C1 segment of cervical spinal cord (tissue), 14 donors: Measurements from ENCODE around the gene SMG9.
"Not testable (repeated sequence)": the region's sequence is repeated elsewhere in the genome, so short reads cannot be mapped to it uniquely, and the experiment has no call there.

Source experiments
- DNase-seq, 14 donors: peaks; one replicate each; lab custom pipeline; 2025; lab: John Stamatoyannopoulos, UW

Gene SMG9

DNA sequence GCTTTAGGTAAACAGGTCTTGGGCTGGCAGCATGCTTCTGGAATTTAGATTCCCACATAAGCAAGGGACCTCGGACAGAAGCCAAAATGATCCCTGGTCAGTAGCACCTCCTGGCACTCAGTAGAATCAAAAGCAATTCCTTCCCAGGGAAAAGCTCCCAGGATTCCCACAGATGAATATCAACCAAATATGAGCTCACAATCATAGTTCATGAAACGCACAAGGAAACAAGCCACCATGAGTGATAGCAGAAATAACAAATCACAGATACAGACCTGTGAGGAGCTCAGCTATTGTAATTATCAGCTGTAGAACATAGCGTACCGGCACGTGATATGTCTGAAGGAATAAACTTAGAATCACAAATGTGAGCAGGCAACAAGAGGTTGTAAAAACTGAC is 63.0 kb downstream of the SMG9 start:
- DNase-seq = no peak

DNA sequence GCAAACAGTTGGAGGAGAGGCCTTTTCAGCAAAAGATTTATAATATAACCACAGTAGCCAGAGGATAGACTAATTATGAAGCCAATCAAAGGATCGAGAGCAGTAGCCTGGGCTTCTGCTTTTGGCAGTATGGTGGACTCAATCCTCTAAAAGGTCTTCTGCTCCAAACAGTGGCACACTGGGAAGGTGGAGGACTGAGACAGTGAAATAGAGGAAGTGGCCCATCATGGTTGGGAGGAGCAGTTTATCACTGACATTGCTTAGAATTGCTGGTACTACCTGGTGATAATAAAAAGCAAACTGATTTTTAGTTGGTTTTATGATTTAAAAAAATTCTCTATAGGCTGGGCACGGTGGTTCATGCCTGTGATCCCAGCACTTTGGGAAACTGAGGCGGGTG is 63.9 kb downstream of the SMG9 start:
- DNase-seq = no peak

DNA sequence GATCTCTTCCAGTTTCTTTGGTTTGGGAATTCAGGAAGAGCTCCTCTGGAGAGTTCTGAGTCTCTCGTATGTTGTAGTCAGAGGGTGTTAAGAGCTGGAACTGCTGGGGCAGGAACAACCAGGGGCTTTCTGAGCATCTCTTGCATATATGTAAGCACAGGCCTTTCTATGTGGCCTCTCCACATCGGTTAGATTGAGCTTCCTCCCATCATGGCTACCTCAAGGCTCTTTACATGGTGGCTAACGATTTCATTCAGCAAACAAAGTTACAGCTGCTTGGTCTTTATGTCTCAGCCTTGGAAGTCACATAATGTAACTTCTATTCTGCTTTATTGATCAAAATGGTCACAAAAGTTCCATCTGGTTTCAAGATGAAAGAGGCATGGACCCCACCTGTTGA is 64.3 kb downstream of the SMG9 start:
- DNase-seq = no peak

DNA sequence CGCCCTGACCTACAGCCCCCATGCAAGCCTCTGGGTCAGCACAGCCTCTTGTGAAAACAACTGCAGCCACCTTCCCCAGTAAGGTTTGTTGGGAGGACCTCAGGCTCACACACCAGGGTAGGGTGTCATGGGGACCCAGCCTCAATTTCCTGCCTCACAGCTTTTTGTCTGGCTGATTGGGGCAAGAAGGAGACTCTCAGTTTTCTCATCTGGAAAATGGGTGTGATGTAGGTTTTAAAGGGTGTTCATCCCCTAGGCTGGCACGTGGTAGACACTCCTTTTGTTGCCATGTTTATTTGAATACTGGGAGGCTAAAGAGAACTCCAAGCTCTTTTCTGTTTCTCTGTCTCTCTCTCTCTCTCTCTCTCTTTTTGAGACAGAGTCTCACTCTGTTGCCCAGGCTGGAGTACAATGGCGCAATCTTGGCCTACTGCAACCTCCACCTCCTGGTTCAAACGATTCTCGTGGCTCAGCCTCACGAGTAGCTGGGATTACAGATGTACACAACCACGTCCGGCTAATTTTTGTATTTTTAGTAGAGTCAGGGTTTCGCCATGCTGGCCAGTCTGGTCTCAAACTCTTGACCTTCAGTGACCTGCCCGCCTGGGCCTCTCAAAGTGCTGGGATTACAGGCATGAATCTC is 66.6 kb downstream of the SMG9 start:
- DNase-seq = no peak

DNA sequence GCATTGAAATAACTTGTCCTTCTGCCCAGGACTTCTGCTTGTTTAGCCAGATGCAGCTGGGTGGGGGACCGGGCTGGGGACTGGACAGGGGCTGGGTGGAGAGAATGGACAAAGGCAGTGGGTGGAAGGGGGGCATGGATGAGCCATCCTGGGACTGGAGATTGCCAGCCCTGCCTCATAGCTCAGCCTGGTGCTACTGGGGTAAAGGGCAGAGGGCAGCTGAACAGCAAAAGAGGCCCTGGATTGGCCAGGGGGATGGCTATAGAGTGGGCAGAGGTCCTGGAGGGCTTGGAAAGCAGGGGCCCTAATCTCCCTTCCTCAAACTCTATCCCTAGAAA is 67.1 kb downstream of the SMG9 start:
- peak in 6 of 14 donors; percentile 3 to 68 (median 20) for DNase-seq

DNA sequence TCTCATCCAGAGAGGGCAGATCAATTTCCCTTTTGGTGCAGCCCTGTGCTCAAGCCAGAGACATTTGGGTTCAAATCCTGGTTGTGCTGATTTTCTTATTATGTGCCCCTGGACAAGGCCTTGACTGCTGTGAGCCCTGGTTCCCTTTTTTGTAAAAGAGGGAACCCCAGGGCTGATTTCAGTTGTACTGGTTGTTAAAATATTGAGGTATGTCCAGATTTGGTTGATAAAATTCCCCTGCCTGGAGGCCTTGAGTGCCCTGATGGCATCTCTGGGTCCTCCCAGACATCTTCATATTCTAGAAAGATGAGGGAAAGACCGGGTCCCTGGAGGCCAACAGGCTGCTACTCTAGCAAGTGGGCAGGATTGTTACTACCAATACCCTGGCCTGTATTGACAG is 70.4 kb downstream of the SMG9 start:
- no peak for DNase-seq

DNA sequence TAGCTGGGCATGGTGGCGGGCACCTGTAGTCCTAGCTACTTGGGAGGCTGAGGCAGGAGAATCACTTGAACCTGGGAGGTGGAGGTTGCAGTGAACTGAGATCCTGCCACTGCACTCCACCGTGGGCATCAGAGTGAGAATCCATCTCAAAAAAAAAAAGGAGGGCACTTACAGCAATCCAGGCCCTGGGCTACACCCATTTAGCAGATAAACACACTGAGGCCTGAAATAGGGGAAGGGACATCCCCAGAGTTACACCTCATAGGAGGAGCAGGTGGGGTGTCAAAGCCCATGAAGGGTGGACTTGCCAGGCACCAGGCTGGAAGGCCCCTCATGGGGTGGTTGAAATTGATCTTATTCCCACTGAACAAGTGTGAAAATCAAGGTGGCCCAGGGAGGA is 70.9 kb downstream of the SMG9 start:
- DNase-seq = no peak

DNA sequence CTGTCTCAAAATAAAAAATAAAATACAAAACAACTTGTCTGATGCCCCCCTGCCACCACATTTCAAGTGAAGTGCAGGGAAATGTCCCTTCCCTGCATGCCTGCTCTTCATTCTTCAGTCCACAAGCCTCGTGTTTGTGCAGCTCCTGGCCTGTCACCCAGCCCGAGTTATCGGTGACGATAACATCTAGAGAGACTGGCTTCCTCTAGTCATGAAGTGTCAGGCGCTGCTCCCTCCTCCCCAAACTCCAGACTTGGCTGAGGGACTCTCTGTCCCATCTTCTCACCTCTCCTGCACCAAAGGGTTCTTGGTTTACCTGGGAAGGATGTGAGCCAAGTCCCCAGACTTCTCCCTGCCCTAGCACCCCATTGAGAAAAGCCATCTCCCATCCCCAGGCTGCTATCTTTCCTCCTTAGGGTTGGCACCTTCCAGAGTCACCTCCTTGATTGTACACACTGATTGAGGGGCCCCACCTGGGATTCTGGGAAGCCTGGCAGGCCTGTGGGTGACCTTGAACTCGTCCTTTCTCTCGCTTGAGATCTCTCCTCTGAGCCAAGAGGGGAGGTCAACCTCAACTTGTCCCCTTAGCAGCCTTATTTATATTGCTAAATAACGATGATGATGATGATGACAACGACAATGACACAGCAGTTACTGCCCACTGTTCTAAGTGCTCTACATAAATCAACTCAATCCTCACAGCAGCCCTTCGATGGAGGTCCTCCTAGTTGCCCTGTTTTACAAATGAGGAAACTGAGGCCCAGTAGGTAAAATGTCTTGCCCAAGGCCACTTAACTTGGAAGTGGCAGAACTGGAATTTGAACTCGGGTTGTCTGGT is 71.7 kb downstream of the SMG9 start:
- no peak for DNase-seq

DNA sequence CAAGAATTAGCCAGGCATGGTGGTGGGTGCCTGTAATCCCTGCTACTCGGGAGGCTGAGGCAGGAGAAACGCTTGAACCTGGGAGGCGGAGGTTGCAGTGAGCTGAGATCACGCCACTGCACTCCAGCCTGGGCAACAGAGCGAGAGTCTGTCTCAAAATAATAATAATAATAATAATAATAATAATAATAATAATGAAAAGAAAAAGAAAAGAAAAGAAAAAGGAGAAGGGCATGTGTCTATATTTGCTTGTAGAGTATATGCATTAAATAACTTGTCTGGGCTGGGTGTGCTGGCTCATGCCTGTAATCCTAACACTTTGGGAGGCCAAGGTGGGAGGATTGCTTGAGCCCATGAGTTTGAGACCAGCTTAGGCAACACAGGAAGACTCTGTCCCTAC is 72.5 kb downstream of the SMG9 start:
- not testable (repeated sequence) for DNase-seq

DNA sequence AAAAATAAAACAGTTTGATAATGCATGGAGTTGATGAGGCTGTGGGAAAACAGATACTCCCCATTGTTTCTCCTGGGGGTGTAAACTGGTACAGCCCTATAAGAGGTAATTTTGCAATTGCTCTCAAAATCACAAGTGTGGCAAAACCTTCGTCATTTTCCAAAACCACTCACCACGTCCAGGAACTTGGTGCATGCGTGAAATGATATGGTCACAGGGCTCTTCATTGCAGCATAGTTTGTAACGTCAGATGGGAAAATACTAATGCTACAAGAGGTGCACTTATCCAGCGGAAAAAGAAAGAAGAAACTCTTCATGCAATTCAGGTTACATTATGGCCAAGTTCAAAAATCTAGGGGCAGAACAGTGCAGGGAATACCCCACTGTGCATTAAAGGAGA is 72.9 kb downstream of the SMG9 start:
- no peak for DNase-seq

DNA sequence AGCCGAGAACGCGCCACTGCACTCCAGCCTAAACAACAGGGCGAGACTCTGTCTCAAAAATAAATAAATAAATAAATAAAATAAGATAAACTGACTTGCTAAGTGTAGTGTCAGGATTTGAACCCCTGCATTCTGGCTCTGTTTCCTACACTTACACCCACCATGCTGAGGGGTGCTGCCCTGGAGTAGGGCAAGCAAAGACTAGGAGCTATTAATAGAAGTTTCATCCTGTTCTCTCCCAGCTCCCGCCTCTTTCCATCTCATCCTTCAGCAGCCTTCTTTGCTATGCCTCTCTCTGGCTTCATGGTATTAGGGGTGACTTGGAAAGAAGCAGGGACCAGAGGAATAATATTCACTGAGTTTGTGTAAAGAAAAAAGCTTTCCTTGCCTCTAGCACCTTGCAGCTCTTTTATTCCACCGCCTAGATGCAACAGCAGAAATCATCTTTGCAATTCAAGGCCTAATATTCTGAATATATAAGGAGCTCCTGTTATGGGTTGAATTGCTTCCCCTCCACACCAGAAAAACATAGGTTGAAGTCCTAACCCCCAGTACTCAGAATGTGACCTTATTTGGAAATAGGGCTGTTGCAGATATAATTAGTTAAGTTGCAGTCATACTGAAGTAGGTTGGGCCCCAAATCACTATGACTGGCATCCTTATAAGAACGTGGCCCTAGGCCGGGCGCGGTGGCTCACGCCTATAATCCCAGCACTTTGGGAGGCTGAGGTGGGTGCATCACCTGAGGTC is 76.1 kb downstream of the SMG9 start:
- DNase-seq = no peak
